HG03442 (cell line): ENCODE measurements around the gene SREBF1.
A peak's percentile ranks its signal among the peaks of the same experiment; 100 is the strongest.

Experiments used
- ATAC-seq: cut with Tn5 transposase; IDR thresholded peaks from one replicate; pipeline ENCODE4 v1.9.1; 2021; ENCODE audit warnings: mild to moderate bottlenecking, moderate library complexity; ENCODE audit not compliant: unreplicated experiment

Gene SREBF1

DNA sequence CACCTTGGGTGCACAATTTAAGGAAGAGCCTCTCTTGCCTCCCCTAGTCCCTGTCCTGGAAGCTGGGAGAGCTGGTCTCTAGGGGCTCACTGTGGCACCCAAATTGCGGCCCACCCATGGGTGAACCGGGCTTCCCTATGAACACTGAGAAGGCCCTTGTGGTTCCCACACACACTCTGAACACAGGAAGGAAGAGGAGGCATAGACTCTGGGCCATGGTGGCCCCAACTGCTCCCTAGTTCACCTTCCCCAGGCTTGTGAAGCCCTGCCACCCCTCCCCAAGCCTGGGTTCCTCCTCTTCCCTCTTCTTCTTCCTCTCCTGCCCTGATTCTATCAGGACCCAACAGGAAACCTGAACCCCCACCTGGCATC, 10.5 kb downstream of the SREBF1 start:
- ATAC-seq = no peak

DNA sequence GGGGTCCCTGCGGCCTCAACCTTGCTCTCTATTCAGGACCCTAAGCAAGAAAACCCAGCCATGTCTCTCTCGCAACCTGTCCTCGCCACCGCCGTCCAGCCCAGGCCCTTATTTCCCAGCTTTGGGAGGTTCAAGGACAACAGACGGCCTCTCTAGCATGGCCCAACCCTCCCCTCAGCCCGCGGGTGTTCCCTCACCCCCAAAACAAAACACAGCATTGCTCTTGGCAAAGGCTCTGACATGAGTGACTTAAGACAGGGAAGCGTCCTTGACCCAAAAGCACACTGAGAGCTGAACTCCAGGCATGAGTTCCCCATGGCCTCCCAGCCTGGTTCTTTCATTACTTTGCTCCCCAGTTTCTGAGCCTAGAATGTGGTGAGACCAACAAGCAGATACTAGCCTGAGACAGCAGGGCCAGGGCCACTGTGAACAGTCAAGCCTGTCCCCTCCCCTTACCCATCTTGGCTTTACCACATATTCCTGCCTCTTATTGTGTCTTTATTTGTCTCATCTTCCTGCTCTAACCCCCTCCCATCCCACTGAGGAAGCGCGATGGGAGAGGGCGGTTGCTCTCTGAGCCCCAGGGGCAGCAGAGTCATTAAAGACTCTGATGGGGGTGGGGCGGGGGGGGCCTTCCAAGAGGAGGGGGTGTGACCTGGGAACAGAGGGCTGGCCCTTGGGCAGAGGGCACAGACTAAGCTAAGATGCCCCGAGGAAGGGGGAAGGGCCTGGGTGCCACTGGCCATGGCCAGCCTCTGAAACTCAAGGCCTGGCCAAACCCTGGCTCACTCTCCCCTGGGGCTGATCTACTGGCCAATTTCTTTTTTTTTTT, 11.8 kb downstream of the SREBF1 start:
- ATAC-seq = no peak

DNA sequence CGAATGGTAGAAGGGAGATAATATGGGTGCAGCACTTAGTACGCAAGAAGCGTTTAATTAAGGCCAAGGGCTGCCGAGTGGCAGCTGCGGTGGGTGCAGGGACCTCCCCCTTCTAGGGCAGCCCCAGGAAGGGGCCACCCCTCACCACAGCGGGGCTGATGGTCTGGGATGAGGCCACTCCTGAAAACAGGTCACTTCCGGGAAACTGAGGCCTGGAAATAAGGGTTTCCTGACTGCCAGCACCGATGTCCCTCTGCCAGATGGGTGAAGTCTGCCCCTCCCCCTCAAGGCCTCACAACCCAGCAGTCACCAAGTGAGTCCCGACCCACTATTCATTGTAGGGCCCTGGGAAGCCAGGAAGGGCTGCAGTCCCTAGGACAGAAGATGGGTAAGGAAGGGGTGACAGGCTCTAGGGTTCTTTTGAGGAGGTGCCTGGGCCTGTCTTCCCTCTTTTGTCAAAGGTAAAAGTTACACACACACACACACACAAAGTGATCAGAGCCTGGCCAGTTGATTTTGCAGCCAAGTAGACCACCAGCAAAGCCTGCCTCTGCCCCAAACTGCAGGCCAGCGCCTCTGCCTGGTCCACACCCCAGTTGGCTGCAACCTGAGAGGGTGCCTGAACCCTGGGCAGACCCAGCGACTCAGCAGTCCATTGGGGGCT, 12.5 kb downstream of the SREBF1 start:
- peak; percentile 2 for ATAC-seq

DNA sequence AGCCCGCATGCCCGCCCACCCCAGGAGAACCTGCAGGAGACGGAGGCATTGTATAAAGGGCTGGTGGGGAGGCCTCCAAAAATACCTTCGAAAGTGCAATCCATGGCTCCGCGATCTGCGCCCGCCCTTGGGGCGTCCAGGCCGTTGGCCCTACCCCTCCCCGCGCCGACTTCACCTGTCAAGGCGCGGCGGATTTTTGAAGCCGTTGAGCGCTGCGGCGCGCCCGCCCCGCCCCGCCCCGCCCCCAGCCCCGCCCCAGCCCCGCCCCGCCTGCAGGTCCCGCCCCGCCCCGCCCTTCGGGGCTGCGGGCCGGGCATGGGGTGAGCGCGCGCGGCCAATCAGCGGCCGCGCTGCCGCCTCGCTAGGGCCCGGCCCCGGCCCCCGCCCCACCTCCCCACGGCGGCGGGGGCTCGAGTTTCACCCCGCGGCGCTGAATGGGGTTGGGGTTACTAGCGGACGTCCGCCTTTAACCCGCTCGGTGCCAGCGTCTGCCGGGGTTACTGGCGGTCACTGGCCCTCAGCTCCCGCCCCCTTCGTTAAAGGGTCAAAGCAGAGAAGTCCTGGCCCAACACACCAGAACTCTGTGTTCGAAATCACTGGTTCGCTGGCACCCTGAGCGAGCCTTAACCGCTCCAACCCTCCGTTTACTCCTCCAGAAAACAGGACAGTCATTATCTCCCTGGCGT, 13.2 kb downstream of the SREBF1 start:
- peak; percentile 72 for ATAC-seq

DNA sequence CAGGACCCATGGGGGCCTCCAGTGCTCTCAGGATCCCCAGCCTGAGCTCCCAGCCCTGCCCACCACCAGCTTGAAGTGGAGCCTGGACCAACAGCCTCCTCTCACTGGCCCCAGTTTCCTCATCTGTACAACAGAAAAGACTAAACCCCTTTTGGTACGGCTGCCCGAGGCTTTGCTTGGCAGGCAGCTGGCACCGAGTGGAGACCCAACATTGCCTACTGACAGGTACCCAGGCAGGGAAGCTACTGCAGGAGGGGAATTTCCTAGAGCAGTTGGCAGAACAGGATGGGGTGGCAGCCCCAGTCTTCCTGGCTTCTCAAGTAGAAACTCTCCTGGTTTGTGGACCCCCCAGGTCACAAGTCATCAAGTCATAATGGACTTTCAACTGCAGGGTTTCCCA, 14.2 kb downstream of the SREBF1 start:
- ATAC-seq = no peak

DNA sequence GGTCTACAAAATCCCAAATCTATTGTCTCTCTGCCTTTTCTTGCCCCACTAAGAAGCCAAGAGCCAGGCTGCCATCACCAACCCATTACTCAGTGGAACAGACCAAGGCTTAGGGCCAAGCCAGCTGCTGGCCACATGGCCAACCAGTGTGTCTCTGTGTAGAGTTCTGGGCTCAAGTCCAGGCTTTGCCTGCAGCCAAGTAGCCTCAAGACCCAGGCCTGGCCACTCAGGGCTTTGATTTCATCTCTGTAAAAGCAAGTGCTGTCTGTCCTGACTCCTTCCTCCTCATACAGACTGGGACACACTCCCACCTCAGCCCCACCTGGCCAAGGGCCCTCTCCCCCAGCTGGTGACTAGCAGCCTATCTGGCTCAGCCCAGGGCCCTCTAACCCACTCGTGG, 14.6 kb downstream of the SREBF1 start:
- ATAC-seq = no peak

DNA sequence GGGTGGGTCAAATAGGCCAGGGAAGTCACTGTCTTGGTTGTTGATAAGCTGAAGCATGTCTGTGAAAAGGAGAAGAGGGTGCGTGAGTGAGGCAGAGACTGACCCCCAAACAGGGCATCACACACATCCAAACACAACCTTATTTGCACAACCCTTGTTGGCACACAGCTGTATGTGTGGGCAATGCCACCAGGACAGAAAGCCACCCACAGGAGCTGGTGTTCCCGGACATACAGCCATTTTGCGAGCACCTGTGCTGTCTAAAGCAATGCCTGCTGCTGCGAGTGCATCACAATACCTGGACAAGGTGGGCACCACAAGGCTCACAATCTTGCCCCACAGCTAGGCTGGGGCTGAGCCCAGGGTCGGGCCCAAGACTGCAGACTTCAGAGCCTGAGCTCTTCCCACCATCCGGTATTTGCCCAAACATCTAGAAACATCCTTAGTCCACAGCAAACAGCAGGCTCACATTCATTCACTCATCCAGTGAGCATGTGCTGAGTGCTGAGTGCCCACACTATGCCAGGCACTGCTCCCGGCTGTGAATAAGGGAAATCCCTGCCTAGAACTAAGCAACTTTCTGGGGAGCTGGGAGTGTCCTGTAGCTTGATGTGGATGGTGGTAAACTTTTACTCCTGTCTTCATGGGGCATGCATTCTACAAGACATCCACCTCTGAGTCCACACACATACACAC, 16.2 kb downstream of the SREBF1 start:
- no peak for ATAC-seq

DNA sequence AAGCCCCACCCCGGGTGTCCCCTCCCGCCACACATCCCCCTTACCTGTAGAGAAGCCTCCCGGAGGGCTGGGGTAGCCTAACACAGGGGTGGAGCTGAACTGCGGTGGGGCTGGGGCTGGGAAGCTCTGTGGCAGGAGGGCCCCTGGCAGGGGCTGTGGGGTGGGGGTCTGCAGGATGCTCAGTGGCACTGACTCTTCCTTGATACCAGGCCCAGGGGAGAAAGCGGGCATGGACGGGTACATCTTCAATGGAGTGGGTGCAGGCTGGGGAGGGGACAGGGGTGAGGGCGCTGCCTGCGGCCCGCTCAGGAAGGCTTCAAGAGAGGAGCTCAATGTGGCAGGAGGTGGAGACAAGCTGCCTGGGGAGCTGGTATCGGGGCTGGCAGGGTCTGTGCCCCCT, 16.7 kb downstream of the SREBF1 start:
- no peak for ATAC-seq

DNA sequence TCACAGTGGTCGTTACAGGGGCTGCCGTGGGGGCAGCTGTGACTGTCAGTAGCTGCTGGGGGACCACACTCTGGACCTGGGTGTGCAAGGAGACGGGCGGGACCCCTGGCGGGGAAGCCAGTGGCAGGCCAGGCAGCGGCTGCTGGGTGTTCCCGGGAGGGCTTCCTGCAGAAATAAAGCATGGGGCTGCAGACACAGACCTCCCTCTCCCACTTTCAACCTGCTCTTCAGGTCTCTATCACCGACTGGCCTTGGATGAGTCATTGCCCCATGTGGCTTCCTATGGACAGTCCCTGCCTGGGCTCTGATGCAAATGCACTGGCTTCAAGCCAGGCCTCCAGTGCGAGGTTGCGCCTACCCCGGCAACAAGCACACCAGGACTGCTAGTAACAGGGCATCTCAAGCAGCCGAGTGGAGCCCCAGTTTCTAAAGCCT, 17.2 kb downstream of the SREBF1 start:
- peak; percentile 47 for ATAC-seq

DNA sequence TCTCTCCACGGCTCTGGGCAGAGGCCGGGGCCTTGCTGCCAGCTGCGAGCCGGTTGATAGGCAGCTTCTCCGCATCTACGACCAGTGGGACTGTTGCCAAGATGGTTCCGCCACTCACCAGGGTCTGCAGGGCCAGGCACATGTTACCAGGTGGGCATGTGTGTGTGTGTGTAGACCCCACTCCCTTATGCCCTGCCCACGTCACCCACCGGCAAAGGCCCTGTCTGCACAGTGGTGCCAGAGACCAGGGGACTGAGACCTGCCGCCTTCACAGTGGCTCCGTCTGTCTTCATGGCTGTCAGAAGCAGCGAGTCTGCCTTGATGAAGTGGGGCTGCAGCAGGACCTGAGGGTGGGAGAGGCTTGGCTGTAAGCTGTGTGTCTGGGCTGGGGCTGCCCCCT, 17.7 kb downstream of the SREBF1 start:
- ATAC-seq = no peak

DNA sequence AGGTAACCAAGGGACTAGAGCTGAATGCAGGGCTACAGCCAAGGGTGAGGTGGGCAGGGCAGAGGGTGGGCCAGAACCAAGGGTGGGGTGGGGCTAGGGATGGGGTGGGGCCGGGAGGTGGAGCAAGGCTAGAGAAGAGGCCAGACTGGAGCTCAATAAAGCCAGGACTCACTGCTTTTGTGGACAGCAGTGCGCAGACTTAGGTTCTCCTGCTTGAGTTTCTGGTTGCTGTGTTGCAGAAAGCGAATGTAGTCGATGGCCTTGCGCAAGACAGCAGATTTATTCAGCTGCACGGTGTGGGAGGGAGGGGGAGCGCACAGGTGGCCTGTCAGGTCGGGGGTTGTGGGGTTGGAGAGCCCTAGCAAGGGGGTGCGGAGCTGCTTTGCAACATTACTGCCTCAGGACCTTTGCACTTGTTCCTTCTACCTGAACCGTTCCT, 18.7 kb downstream of the SREBF1 start:
- ATAC-seq = no peak

DNA sequence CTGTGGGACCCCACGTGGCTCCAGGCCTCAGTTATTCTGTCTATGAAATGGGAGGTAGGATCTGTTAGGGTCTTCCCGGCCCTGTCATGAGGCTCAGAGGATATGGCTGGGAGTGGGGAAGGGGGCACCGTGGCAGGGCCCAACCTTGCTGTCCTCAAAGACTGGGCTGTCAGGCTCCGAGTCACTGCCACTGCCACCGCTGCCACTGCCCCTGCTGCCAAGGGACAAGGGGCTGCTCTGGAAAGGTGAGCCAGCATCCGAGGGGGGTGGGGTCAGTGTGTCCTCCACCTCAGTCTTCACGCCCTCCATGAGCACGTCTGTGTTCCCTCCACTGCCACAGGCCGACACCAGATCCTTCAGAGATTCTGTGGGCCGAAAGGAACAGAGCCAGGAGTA, 19.2 kb downstream of the SREBF1 start:
- ATAC-seq = no peak

DNA sequence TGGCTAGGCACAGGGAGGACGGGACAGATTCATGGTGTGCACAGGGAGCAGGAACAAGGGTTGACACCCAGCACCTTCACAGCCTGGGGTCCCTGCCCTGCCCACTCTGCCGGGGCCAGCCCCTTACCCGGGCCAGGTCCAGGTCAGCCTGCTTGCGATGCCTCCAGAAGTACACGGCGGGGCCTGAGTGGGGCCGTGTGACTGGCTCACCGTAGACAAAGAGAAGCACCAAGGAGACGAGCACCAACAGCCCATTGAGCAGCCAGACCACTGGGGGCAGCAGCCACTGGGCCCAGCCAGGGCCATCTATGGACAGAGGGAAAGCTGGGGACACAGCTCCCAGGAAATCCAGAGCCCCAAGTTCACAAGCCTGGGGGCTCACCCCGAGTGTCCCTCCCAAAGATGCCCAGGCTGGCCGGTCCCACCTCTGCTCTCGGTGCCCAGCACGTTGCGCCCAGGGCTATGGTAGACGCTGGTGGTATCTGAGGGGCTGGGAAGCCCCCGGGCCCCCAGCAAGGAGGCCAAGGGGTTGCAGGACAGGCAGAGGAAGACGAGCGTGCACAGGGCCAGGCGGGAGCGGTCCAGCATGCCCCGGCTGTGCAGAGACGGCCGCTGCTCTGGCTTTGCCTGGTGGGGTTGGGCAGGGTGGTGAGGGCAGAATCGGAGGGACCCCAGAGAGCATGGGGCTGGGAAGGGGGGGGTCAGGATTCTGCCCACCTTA, 19.8 kb downstream of the SREBF1 start:
- no peak for ATAC-seq

DNA sequence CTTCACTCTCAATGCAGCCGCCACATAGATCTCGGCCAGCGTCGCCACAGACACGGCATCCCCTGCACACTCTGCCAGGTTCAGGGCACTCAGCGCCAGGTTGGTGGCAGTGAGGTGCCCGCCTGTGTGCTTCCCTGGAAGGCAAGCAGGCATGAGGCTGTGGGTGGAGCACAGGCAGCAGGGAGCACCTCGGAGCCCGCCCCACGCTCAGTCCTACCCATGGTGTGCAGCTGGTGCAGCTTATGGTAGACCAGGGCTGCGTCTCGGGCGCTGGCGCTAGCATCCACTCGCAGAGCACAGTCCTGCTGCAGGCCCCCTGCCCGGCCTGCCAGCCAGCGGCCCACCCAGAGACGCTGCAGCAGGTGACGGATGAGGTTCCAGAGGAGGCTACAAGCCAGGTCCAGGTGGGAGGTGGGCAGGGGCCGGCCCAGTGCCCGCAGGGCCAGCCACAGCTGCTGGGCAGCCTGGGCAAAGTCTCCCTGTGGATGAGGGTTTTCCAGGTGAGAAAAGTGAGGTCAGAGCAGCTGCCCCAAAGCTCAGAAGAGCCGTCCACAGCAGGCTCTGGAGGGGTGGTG, 20.5 kb downstream of the SREBF1 start:
- no peak for ATAC-seq

DNA sequence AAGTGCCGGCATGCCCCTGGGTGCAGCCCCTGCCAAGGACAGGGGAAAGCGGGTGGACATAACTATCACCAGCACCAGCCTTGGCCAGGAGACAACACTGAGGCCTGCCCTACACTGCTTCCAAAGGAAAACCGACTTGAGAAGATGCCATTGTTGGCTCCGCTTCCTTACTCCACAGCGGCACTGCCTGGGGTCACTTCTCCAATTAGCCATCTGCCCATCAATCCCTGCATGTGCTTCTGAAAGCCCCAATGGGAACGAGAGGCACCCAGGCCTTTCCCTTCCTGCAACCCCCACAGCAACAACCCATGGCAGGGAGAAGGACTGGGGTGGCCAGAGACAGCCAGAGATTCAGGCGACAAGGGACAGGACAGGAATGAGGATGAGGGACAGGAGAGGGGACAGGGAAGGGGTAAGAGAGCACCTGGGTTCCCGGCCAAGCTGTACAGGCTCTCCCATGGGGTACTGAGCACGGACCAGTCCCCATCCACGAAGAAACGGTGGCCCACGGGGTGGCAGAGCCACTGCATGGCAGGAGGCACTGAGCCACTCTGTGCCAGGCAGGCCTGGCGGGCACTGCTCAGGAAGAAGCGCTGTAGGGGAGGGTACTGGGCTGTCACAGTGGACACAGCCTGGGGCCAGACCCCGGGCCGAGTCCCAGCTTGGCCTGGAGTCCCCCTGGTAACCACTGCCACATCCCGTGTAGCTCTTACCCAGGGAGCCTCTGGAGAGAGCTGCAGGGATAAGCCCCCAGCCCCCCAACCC, 21.2 kb downstream of the SREBF1 start:
- ATAC-seq = no peak

DNA sequence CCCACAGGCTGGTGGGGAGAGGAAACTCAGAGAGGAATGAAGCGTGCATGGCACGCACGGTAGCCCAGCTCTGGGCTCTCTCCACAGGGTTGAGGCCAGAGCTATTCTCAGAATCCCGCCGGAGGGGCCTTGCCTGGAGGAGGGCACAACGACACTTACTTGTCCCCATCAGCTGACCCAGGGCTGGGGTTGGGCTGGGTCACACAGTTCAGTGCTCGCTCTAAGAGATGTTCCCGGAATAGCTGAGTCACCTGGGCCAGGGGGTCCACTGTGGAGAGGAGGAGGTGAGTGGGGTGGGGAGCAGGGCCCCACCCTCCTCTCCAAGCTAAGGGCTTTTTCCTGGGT, 21.8 kb downstream of the SREBF1 start:
- no peak for ATAC-seq

DNA sequence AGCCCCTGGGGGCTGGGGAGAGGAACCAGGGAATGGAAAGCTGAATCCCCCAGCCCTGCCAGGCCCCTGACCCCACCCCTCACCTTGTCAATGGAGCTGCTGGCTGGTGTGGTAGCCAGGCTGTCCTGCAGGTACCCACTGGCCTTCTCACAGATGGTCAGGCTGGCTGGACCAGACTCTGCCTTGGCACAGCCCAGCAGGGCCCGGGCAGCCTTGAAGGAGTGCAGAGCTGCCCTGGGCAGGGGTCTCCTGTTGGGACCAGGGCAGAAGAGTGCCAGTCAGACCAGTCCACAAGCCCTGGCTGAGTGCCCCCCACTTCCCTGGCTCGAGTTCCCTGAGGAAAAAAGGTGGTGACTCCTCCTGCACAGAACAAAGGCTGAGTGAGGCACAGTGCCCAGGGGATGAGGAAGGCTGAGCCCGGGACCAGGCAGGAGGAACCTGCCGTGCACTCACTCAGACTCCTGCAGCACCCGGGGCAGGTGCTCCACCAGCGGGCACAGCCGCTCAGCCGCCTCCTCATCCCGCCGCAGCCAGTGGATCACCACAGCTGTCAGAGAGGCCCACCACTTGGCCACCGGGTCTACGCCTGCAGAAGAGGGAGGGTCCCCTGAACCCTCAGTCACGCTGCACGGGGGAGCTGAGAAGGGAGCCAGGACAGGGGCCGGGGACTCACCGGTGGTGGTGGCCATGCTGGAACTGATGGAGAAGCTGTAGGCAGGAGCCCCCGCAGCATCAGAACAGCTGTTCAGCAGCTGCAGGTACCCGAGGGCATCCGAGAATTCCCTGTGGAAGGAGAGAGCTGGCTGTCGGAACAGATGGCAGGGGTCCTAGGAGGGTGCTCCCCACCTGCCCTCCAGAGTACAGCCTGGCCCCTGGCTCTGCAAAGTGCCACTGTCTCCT, 22.4 kb downstream of the SREBF1 start:
- no peak for ATAC-seq

DNA sequence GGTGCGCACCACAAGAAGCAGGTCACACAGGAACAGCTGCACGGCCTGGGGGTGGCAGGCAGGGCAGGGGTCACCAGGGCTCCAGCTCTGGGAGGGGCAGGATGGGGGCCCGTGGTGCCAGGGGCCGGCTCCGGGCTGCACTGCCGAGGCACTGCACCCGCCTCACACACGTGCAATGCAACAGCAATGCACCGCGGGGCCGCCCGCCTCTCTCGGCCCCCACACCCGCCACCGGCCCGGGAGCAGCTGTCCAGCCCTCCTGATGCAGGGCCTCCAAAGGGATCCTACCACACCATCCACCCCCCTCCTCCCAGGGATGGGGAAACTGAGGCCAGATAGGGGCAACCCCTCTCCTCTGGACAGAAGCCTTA, 23.1 kb downstream of the SREBF1 start:
- no peak for ATAC-seq
